HepG2 (cell line): Measurements from ENCODE around the gene PRDX5. TPM values are rescaled to one million over a fixed set of nuclear protein-coding genes. Genes with fewer than 3 reads are reported as not detected.

Experiments used
- AHDC1 ChIP-seq: sonication (generic); formaldehyde crosslinking; IDR thresholded peaks from 2 replicates; pipeline ENCODE4 v1.5.1; 2020; ENCODE audit warnings: mild to moderate bottlenecking, missing genetic modification reagents, borderline replicate concordance
- DNMT3B ChIP-seq: conservative IDR thresholded peaks from 2 replicates; pipeline ENCODE4 v1.6.1; 2016; ENCODE audit warnings: missing biosample characterization, control low read depth
- E2F1 ChIP-seq: sonication (generic); formaldehyde crosslinking; IDR thresholded peaks from 2 replicates; pipeline ENCODE4 v1.5.0; 2020; ENCODE audit warnings: missing genetic modification reagents
- FOXA3 ChIP-seq: IDR thresholded peaks from 2 replicates; pipeline ENCODE4 v1.6.1; 2016; ENCODE audit warnings: missing genetic modification reagents, missing compliant biosample characterization
- GPBP1L1 ChIP-seq: sonication (generic); formaldehyde crosslinking; IDR thresholded peaks from 2 replicates; pipeline ENCODE4 v1.5.0; 2020; ENCODE audit warnings: mild to moderate bottlenecking, missing genetic modification reagents
- IRX3 ChIP-seq: sonication (generic); formaldehyde crosslinking; IDR thresholded peaks from 2 replicates; pipeline ENCODE4 v1.8.1; 2023; ENCODE audit warnings: mild to moderate bottlenecking, low read depth, missing genetic modification reagents, borderline replicate concordance
- KLF16 ChIP-seq, 2 experiments: sonication (generic) in 1 of 2; formaldehyde crosslinking in 1 of 2; IDR thresholded peaks; 2 replicates each; pipeline versions ENCODE4 v1.6.1 to v1.8.0; 2016 to 2023; ENCODE audit warnings: missing genetic modification reagents in 2 of 2, missing compliant biosample characterization in 1 of 2
- MEIS1 ChIP-seq: sonication (generic); formaldehyde crosslinking; IDR thresholded peaks from 2 replicates; pipeline ENCODE4 v1.9.0; 2021; ENCODE audit warnings: mild to moderate bottlenecking, missing genetic modification reagents, moderate library complexity, borderline replicate concordance
- MTA1 ChIP-seq: sonication (generic); formaldehyde crosslinking; IDR thresholded peaks from 2 replicates; pipeline ENCODE4 v1.4.0; 2020; ENCODE audit warnings: missing genetic modification reagents, mild to moderate bottlenecking, borderline replicate concordance
- MXI1 ChIP-seq: IDR thresholded peaks from 3 replicates; pipeline ENCODE4 v1.6.1; 2012; ENCODE audit warnings: low read depth, low read length, inconsistent platforms, borderline replicate concordance
- NONO ChIP-seq, 2 experiments: fragments of 450-650 bp in 1 of 2; sonication (generic) in 1 of 2; formaldehyde crosslinking in 1 of 2; IDR thresholded peaks in 1 of 2; conservative IDR thresholded peaks in 1 of 2; 2 replicates each; pipeline versions ENCODE4 v1.6.1 to v1.8.0; 2017 to 2022; ENCODE audit warnings: mild to moderate bottlenecking in 1 of 2, missing genetic modification reagents in 1 of 2, moderate library complexity in 1 of 2
- REPIN1 ChIP-seq: sonication (generic); formaldehyde crosslinking; IDR thresholded peaks from 2 replicates; pipeline ENCODE4 v1.8.0; 2022; ENCODE audit warnings: missing genetic modification reagents, low read depth, mild to moderate bottlenecking, borderline replicate concordance
- SRSF4 ChIP-seq: fragments of 200-400 bp; formaldehyde crosslinking; IDR thresholded peaks from one replicate; pipeline ENCODE4 v1.6.1; 2018; ENCODE audit warnings: mild to moderate bottlenecking, low read depth, low read length, moderate library complexity; ENCODE audit not compliant: poor library complexity, severe bottlenecking
- TCF7L2 ChIP-seq: IDR thresholded peaks from 2 replicates; pipeline ENCODE4 v1.6.1; 2011; ENCODE audit warnings: mild to moderate bottlenecking, low read depth, low read length, moderate library complexity
- ZC3H13 ChIP-seq: sonication (generic); formaldehyde crosslinking; IDR thresholded peaks from 2 replicates; pipeline ENCODE4 v1.8.1; 2023; ENCODE audit warnings: mild to moderate bottlenecking, missing genetic modification reagents, moderate library complexity
- ZNF354B ChIP-seq: sonication (generic); formaldehyde crosslinking; IDR thresholded peaks from 2 replicates; pipeline ENCODE4 v1.8.0; 2022; ENCODE audit warnings: mild to moderate bottlenecking, missing genetic modification reagents
- ZNF446 ChIP-seq: sonication (generic); formaldehyde crosslinking; IDR thresholded peaks from 2 replicates; pipeline ENCODE4 v1.5.0; 2020; ENCODE audit warnings: mild to moderate bottlenecking, missing genetic modification reagents
- ZNF562 ChIP-seq: sonication (generic); formaldehyde crosslinking; IDR thresholded peaks from 2 replicates; pipeline ENCODE4 v1.8.0; 2022; ENCODE audit warnings: missing genetic modification reagents, borderline replicate concordance
- ZSCAN25 ChIP-seq: sonication (generic); formaldehyde crosslinking; IDR thresholded peaks from 2 replicates; pipeline ENCODE4 v1.8.0; 2022; ENCODE audit warnings: mild to moderate bottlenecking, missing genetic modification reagents
- polyA plus RNA-seq, 8 experiments: library from polyadenylated mRNA; depleted of rRNA in 3 of 8; stranded (reverse) in 7 of 8; unstranded in 1 of 8; fragments of >200 nt; fragmentation: Illumina TruSeq in 4 of 8; extraction: Trizol in 4 of 8; gene quantifications; 2 replicates each; pipeline versions ENCODE4 v1.2.1 to v1.2.3, GENCODE V29; 2011 to 2016; ENCODE audit warnings: low read depth in 4 of 8, missing spikeins in 1 of 8, mixed read lengths in 1 of 8; ENCODE audit not compliant: insufficient read depth in 1 of 8
- total RNA-seq, 5 experiments: library from RNA; depleted of rRNA; stranded (reverse); fragments of >200 nt; fragmentation: Illumina TruSeq; extraction: Trizol; gene quantifications; 2 replicates each; pipeline ENCODE4 v1.2.3, GENCODE V29; 2016; ENCODE audit warnings: low read depth in 1 of 5

PRDX5 gene
- total and polyA plus RNA-seq, 2 of the 13 experiments (the other 11 are each of a cell fraction or from before 2014, with no cell fraction given), result 215 to 311 TPM

- TF ChIP-seq GPBP1L1 (CRISPR knock-in tag) (no peak), NONO (IDR thresholded peaks at IDR 0.05) (no peak), NONO (CRISPR knock-in tag; conservative IDR thresholded peaks at IDR 0.05) (peak; percentile 85), MEIS1 (CRISPR knock-in tag) (no peak), MTA1 (CRISPR knock-in tag) (no peak), ZSCAN25 (peak; percentile 82), KLF16 (CRISPR knock-in tag; IDR thresholded peaks at IDR 0.05) (peak in 1 of 2 experiments; percentile 58; a peak in 1 of 4 replicates), MXI1 (peak; percentile 40; the same call in 1 of the 3 replicates), AHDC1 (no peak), DNMT3B (CRISPR knock-in tag) (no peak; the same call in 1 of the 2 replicates), FOXA3 (no peak), IRX3 (CRISPR knock-in tag) (no peak), TCF7L2 (no peak), ZNF446 (CRISPR knock-in tag) (0 out of 2 replicates have a peak, but pooled peaks have one; percentile 27), ZNF354B (no peak), REPIN1 (CRISPR knock-in tag) (no peak), E2F1 (CRISPR knock-in tag) (no peak), ZNF562 (CRISPR knock-in tag) (no peak), SRSF4 (no peak), ZC3H13 (CRISPR knock-in tag) (no peak)
Observed at GRCh38 chr11:64305691-64306562, 12.0 kb upstream of the PRDX5 start (continued).
